Endothelial cell (in vitro differentiated cells): ENCODE results near the gene EPHA6. TPM values are rescaled to one million over a fixed set of nuclear protein-coding genes. Genes with fewer than 3 reads are reported as not detected.

Source experiments
- DNase-seq: peaks from one replicate; pipeline ENCODE4 v3.0.0; 2021; ENCODE audit warnings: low spot score
- H3K27ac Mint-ChIP-seq: one replicate; pipeline ENCODE4 v1.8.0; 2021; ENCODE audit warnings: mixed read lengths, inconsistent platforms; ENCODE audit not compliant: unreplicated experiment
- H3K27me3 Mint-ChIP-seq: one replicate; pipeline ENCODE4 v1.8.0; 2021; ENCODE audit warnings: mild to moderate bottlenecking, moderate library complexity, mixed read lengths, inconsistent platforms; ENCODE audit not compliant: unreplicated experiment
- H3K36me3 Mint-ChIP-seq: one replicate; pipeline ENCODE4 v1.8.0; 2021; ENCODE audit warnings: mild to moderate bottlenecking, low read depth, mixed read lengths, inconsistent platforms; ENCODE audit not compliant: unreplicated experiment
- H3K4me1 Mint-ChIP-seq: one replicate; pipeline ENCODE4 v1.8.0; 2021; ENCODE audit warnings: mild to moderate bottlenecking, mixed read lengths, inconsistent platforms; ENCODE audit not compliant: unreplicated experiment
- H3K4me3 Mint-ChIP-seq: one replicate; pipeline ENCODE4 v1.8.0; 2021; ENCODE audit warnings: mild to moderate bottlenecking, mixed read lengths, inconsistent platforms; ENCODE audit not compliant: unreplicated experiment
- H3K9me3 Mint-ChIP-seq: one replicate; pipeline ENCODE4 v1.8.0; 2021; ENCODE audit warnings: mixed read lengths, inconsistent platforms; ENCODE audit not compliant: unreplicated experiment
- CTCF ChIP-seq: fragments of 200-600 bp; sonication (generic); IDR thresholded peaks from one replicate; pipeline ENCODE4 v1.5.0; 2021; ENCODE audit warnings: antibody characterized with exemption; ENCODE audit not compliant: unreplicated experiment
- total RNA-seq: library from RNA; stranded (reverse); fragmentation: NEBNext Ultra II Directional; extraction: Animal tissue kit (Norgen Biotek cat#: 25700); gene quantifications from one replicate; pipeline ENCODE4 v1.2.1, GENCODE V29; 2021; ENCODE audit not compliant: unreplicated experiment

The EPHA6 gene
- total RNA-seq, 1 donor from 2014 or later = 21.8 TPM

- no peak for TF ChIP-seq CTCF
- peaks cover 3% of the 10 kb centered on the region for H3K27me3 Mint-ChIP-seq
- peaks cover 2% of the 10 kb centered on the region for H3K36me3 Mint-ChIP-seq
- H3K9me3 Mint-ChIP-seq = no peaks in the 10 kb centered on the region
- peaks cover 25% of the 10 kb centered on the region for H3K4me1 Mint-ChIP-seq
- peak; percentile 78 for DNase-seq
- H3K27ac Mint-ChIP-seq = peak within 1 kb of the TSS; percentile 93
- H3K4me3 Mint-ChIP-seq = peak within 1 kb of the TSS; percentile 95
Observed at GRCh38 chr3:97764407-97765238, 950.2 kb downstream of the EPHA6 start, which contains the start of gene ARL6. TSS of gene ARL6 (plus strand) at chr3:97764758. CDS start at chr3:97768108, 3,350 bp downstream.

- Mint-ChIP-seq H3K4me1 (peaks cover 25% of the 10 kb centered on the region), H3K9me3 (no peaks in the 10 kb centered on the region), H3K4me3 (peak overlapping the region; percentile 95), H3K27ac (peak overlapping the region; percentile 93), H3K36me3 (peaks cover 9% of the 10 kb centered on the region), H3K27me3 (peaks cover 3% of the 10 kb centered on the region)
- no peak for DNase-seq
- no peak for TF ChIP-seq CTCF
Observed at GRCh38 chr3:97765336-97765735, 950.9 kb downstream of the EPHA6 start.

GRCh38 chr3:97772926-97773325 lies 958.5 kb downstream of the EPHA6 start:
- Mint-ChIP-seq H3K27ac (no peak overlapping the region), H3K4me3 (peak overlapping the region; percentile 28), H3K27me3 (no peaks in the 10 kb centered on the region), H3K9me3 (no peaks in the 10 kb centered on the region), H3K36me3 (peaks cover 41% of the 10 kb centered on the region), H3K4me1 (peaks cover 13% of the 10 kb centered on the region)
- DNase-seq = no peak
- TF ChIP-seq CTCF = no peak

GRCh38 chr3:97778152-97778551 lies 963.8 kb downstream of the EPHA6 start:
- Mint-ChIP-seq H3K4me1 (peaks cover 28% of the 10 kb centered on the region), H3K27ac (peak overlapping the region; percentile 89), H3K4me3 (peak overlapping the region; percentile 64), H3K36me3 (peaks cover 12% of the 10 kb centered on the region), H3K27me3 (no peaks in the 10 kb centered on the region), H3K9me3 (no peaks in the 10 kb centered on the region)
- TF ChIP-seq CTCF = no peak
- DNase-seq = no peak

- TF ChIP-seq CTCF = peak; percentile 82
- Mint-ChIP-seq H3K36me3 (no peaks in the 10 kb centered on the region), H3K27me3 (no peaks in the 10 kb centered on the region), H3K4me3 (no peak overlapping the region), H3K4me1 (peaks cover 7% of the 10 kb centered on the region), H3K27ac (no peak overlapping the region), H3K9me3 (no peaks in the 10 kb centered on the region)
- no peak for DNase-seq
Observed at GRCh38 chr3:97793420-97794019, 979.1 kb downstream of the EPHA6 start.
